HG02588 (cell line): Measurements from ENCODE around the gene CUTA.

Source experiments
- ATAC-seq: cut with Tn5 transposase; IDR thresholded peaks from one replicate; pipeline ENCODE4 v1.9.1; 2021; ENCODE audit warnings: mild to moderate bottlenecking, moderate library complexity; ENCODE audit not compliant: unreplicated experiment

CUTA gene

GRCh38 chr6:33439956-33440648 is 22.2 kb upstream of the CUTA start:
- ATAC-seq: no peak

- ATAC-seq: no peak
Observed at GRCh38 chr6:33438978-33439594, 21.2 kb upstream of the CUTA start.

DNA sequence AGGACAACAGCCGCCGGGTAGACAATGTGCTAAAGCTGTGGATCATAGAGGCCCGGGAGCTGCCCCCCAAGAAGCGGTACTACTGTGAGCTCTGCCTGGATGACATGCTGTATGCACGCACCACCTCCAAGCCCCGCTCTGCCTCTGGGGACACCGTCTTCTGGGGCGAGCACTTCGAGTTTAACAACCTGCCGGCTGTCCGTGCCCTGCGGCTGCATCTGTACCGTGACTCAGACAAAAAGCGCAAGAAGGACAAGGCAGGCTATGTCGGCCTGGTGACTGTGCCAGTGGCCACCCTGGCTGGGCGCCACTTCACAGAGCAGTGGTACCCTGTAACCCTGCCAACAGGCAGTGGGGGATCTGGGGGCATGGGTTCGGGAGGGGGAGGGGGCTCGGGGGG is 19.8 kb upstream of the CUTA start:
- ATAC-seq: no peak

DNA sequence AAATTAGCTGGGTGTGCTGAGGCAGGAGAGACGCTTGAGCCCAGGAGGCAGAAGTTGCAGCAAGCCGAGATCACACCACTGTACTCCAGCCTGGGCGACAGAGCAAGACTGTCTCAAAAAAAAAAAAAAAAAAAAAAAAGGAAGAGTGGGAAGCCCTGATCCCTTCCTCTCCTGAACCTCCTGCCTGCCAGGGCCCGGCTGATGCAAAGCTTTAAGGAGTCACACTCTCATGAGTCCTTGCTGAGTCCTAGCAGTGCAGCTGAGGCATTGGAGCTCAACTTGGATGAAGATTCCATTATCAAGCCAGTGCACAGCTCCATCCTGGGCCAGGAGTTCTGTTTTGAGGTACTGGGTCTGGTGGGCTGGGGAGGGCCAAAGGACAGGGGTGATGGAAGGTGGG is 17.1 kb upstream of the CUTA start:
- no peak for ATAC-seq

DNA sequence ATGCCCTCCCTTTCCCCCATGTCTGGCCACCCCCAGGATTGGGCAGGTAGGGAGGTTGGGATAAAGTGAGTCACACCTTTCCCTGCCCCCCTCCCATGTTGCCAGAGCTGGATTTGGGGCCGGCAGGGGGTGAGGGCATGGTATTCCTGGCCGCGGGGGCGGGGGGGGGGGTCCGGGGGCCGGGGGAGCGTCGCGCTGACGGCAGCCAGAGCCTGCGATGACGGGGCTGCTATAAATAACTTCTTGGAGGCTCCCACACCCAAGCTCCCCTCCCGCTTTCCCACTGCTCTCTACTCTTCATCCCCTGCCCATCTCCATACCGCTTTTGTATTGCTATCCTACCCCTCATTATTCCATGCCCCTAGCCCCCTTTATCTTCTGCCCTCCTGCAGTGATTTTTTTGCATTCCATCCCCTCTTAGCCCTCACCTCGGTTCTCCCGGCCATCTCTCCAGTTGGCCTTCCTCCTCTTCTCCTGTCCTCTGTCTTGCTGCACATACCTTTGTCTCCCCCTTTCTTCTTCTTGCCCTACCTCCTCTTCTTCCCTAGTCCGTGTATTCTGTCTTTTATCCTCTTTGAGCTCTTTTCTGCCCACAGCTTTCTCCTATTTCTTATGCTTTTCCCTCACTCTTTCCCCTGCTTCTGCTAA is 15.8 kb upstream of the CUTA start:
- no peak for ATAC-seq

- no peak for ATAC-seq
Observed at GRCh38 chr6:33433001-33433543, 15.2 kb upstream of the CUTA start.

- ATAC-seq: no peak
Observed at GRCh38 chr6:33432546-33432945, 14.6 kb upstream of the CUTA start.

- ATAC-seq: no peak
Observed at GRCh38 chr6:33431880-33432541, 14.1 kb upstream of the CUTA start.

DNA sequence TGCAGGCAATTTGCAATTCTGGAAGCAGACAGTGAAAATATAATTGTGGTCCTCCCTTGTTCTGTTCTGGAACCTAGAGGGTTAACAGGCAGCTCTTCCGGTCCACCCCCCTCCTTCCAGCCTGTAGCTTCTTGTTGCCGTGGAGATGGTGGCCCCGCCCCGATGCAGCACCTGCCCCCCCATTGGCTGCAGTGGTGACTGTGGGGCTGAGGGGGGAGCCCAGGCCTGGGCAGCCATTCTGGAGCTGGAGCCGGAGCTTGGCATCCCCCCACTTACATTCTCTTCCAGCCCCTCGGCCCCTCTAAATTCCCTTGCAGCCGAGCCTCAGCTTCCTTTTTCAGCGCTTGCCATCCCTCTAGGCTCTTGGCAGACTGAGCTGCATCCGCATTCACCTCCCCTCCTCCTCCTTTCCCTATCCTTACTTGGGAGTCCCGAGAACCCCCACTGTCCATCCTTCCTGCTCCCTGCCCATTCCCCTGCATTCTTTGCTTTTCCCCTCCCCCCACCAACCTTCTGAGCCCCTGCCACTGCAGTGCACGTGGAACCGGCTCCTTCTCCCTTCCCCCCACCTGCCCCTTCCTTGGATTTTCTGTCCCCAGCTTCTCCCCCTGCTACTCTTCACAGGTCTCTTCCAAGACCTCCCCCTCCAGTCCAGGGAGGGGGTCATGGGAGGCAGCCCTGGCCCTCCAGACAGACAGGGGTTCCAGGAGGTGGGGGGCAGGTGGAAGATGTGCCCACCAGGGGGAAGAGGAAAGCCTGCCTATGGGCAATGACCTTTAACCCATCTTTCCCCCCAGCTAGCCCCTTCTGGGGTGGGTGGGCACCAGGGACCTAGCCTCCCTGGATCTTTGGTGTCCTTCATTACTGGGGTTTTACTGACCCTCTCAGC is 13.3 kb upstream of the CUTA start:
- ATAC-seq: no peak

DNA sequence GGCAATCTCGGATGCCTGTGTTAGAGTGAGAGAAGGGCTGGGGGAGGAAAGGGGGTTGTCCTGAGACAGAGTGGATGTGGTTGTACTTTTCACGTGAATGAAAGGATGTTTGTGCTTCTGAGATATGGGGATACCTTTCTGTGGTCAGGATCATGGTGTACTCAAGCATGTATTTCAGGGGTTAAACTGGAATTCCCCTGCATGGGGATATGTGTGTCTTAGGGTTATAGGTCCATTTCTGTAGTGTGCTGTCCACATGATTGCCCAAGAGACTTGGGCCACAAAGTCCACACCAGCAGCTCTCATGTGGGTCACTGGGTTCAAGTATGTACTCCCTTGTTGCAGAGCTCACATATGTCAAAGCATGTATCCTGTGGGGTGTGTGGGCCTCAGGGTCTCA is 12.4 kb upstream of the CUTA start:
- no peak for ATAC-seq

DNA sequence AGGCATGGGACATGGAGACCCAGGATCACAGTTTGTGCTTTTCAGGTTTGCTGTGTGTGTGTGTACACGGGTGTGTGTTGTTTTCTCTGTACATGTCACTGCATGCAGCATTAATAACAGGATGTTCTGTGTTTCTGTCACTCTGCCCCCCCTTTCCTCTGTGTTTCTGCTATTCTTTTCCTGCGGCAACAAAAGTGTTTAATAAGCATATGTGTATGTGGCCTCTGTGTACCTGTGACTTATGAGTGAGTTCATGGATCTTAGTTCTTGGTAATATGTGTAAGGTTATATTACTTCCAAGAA is 11.8 kb upstream of the CUTA start:
- ATAC-seq: no peak

- no peak for ATAC-seq
Observed at GRCh38 chr6:33428966-33429749, 11.3 kb upstream of the CUTA start.

DNA sequence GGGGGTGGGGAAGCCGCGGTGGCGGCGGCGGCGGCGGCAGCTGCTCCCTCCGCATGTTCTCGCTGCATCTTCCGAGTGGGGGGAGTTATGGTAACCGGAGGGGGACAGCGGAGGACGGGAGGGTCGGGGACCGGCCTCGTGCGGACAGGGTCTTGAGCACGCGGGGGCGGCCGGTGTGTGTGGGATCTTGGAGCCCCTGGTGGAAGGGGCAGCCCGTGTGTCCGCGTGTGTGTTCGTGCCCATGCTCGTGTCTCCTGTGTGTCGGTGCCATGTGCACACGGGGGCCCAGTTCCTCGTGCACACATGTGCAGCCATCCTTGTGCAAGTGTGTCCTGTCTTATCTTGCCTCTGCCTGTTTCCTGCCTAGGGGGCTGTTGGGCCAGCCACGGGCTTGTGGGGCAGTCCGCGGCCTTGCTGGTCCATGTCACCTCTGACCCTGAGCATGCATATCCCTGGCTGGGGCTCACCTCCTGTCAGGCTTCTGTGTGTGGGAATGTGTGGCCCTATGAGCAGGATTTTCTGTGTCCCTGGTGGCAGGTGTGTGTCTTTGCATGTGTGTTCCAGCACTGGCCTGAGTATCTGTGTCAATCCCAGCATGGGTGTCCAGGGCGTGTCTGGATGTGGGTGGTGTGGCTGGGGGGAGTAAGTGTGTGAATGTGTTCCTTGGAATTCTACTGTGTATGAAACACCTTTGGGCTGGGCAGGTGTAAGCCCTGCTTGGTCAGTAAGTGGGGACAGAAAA is 10.5 kb upstream of the CUTA start:
- no peak for ATAC-seq

- ATAC-seq: no peak
Observed at GRCh38 chr6:33427585-33428223, 9.8 kb upstream of the CUTA start.

DNA sequence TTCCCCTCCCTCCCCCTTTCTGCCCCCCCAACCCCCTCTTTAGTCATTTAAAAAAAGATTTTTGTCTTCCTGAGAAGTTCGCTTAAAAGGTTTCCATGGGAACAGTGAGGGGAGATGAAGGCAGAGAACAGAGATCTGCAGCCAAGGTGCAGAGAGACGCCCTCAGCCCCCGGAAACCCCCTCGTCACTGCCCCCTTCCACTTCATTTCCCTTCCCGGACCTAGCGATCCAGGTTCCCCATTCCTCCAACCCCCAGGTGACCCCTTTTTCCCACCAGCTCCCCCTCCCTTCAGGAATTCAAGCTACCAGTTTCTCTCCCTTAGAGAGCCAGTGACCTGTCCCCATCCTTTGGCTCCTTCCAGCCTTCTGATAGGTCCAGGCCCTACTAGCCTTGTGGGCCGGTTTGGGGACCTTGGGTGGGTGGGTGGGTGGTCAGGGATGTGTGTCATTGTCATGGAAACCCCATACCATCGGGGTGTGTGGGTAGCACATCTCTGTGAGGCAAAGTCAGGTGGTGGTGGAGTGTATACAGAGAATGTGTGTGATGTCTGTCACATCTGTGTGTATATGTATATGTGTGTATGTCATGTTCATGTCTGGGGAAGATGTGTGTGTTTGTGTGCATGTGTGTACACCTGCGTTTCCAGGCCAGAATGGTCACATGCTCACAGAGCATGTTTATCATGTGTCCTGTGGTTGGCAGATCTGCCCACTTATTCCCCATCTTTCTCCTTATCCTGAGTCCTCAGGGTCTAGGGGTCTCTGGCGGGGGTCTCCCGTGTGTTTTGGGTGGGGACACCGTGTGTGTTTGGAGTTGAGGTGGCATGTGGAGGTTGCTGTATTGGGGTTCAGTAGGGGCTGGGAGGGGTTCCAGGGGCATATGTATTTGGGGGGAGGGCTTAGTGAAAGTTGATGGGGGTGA is 8.9 kb upstream of the CUTA start:
- ATAC-seq: no peak

DNA sequence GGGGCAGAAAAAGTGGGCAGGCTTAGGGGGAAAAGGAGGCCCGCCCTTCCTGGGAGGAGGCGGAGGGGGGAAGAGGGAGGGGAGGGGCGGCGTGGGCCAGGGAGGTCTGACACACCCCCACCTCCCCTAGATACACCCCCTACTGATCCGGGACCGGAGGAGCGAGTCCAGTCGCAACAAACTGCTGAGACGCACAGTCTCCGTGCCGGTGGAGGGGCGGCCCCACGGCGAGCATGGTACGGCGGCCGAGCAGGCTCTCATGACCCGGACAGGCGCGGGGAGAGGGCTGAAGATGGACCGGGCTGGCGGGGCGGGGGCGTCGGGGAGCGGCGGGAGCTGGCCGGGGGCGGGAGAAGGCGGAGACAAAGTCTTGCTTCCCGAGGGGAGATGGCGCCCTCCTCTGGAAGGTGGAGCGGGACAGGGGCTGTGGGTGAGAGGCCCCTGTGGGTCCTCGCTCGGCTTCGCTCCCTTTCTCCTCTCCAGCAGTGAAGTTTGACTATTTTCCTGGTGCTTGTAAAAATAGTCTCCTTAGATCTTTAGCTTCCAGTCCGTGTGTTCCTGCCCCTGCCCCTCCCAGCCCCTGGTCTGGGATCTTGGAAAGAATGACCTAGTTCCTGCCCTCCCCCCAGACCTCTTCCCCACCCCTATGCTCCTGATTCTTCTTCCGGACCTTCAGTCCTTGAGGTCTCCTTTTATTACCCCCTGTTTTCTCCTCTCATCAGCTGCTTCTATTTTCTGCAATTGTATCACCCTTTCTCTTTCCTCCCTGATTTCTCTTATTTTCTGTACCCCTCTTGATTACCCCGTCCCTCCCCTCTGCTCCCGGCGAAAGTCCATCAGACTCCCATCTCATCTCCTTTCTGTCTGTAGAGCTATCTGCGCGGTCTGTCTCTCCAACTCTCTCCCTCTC is 8.0 kb upstream of the CUTA start:
- peak; percentile 33 for ATAC-seq
